ENCODE measurements around the gene AOC1.
"Not testable (repeated sequence)": the region's sequence is repeated elsewhere in the genome, so short reads cannot be mapped to it uniquely, and the experiment has no call there.

AOC1 gene

GRCh38 chr7:150898475-150899011, 46.2 kb downstream of the AOC1 start:
- peak; percentile 64 to 80 for DNase-seq

- DNase-seq = no peak
Measured at GRCh38 chr7:150900675-150901074, 48.4 kb downstream of the AOC1 start.

- DNase-seq = no peak
Measured at GRCh38 chr7:150901160-150902035, 49.1 kb downstream of the AOC1 start.

- no peak for DNase-seq
Measured at GRCh38 chr7:150902078-150903033, 50.0 kb downstream of the AOC1 start.

- DNase-seq = no peak
Measured at GRCh38 chr7:150903606-150904005, 51.3 kb downstream of the AOC1 start.

- DNase-seq = no peak
Measured at GRCh38 chr7:150904011-150904909, 51.9 kb downstream of the AOC1 start.

- no peak for DNase-seq
Measured at GRCh38 chr7:150908173-150908572, 55.9 kb downstream of the AOC1 start.

- DNase-seq = peak in 1 of 2 donors; percentile 12
Measured at GRCh38 chr7:150909200-150909995, 57.1 kb downstream of the AOC1 start.

- DNase-seq = not testable (repeated sequence)
Measured at GRCh38 chr7:150910305-150910995, 58.1 kb downstream of the AOC1 start.

- no peak for DNase-seq
Measured at GRCh38 chr7:150910996-150911422, 58.7 kb downstream of the AOC1 start.
